Ectodermal cell (in vitro differentiated cells): ENCODE measurements around the gene CD52.
A peak's percentile ranks its signal among the peaks of the same experiment; 100 is the strongest.

Source experiments
- H3K27ac ChIP-seq: 2 replicates; pipeline ENCODE4 v1.7.0; 2013; ENCODE audit warnings: mild to moderate bottlenecking, low read depth, low read length; ENCODE audit not compliant: insufficient read depth, poor library complexity, severe bottlenecking
- H3K27me3 ChIP-seq: 2 replicates; pipeline ENCODE4 v1.7.0; 2013; ENCODE audit warnings: mild to moderate bottlenecking, low read length; ENCODE audit not compliant: insufficient read depth, control insufficient read depth, poor library complexity, severe bottlenecking
- H3K36me3 ChIP-seq: one replicate; pipeline ENCODE4 v1.7.0; 2013; ENCODE audit warnings: low read length; ENCODE audit not compliant: control insufficient read depth, insufficient read depth
- H3K4me1 ChIP-seq: one replicate; pipeline ENCODE4 v1.7.0; 2013; ENCODE audit warnings: low read length; ENCODE audit not compliant: control insufficient read depth, insufficient read depth
- H3K4me3 ChIP-seq: 2 replicates; pipeline ENCODE4 v1.7.0; 2013; ENCODE audit warnings: low read depth, low read length, control low read depth; ENCODE audit not compliant: insufficient read depth
- H3K9me3 ChIP-seq: 2 replicates; pipeline ENCODE4 v1.7.0; 2013; ENCODE audit warnings: mild to moderate bottlenecking, low read length, moderate library complexity; ENCODE audit not compliant: control insufficient read depth
- WGBS, 2 experiments: methylation state at CpG; one replicate each; pipeline ENCODE4 v1.1.7; 2013; ENCODE audit warnings: missing lambda C conversion rate in 2 of 2; 5-methylcytosine and 5-hydroxymethylcytosine counted together

The CD52 gene

GRCh38 chr1:26354972-26355371 lies 37.2 kb downstream of the CD52 start:
- peaks cover 29% of the 10 kb centered on the region for H3K4me1 ChIP-seq
- WGBS, 2 experiments = 92 to 94% methylated on average over 9 of the region's 9 CpGs
- no peaks in the 10 kb centered on the region for H3K36me3 ChIP-seq
- H3K4me3 ChIP-seq = no peak overlapping the region
- H3K9me3 ChIP-seq = no peaks in the 10 kb centered on the region
- H3K27me3 ChIP-seq = peaks cover 16% of the 10 kb centered on the region
- H3K27ac ChIP-seq = no peak overlapping the region

GRCh38 chr1:26356106-26356505 lies 38.3 kb downstream of the CD52 start:
- no peaks in the 10 kb centered on the region for H3K36me3 ChIP-seq
- H3K9me3 ChIP-seq = no peaks in the 10 kb centered on the region
- WGBS, 2 experiments = 94 to 97% methylated on average over 5 of the region's 5 CpGs
- peaks cover 27% of the 10 kb centered on the region for H3K4me1 ChIP-seq
- H3K4me3 ChIP-seq = no peak overlapping the region
- H3K27me3 ChIP-seq = peaks cover 27% of the 10 kb centered on the region
- no peak overlapping the region for H3K27ac ChIP-seq

- 80 to 85% methylated on average over 10 of the region's 10 CpGs for WGBS, 2 experiments
- Histone ChIP-seq H3K36me3 (no peaks in the 10 kb centered on the region), H3K9me3 (no peaks in the 10 kb centered on the region), H3K27ac (no peak overlapping the region), H3K4me3 (no peak overlapping the region), H3K4me1 (peaks cover 16% of the 10 kb centered on the region), H3K27me3 (peaks cover 38% of the 10 kb centered on the region)
Measured at GRCh38 chr1:26357121-26357602, 39.4 kb downstream of the CD52 start.

- 69 to 71% methylated on average over 15 of the region's 15 CpGs for WGBS, 2 experiments
- Histone ChIP-seq H3K27ac (no peak overlapping the region), H3K4me3 (no peak overlapping the region), H3K36me3 (no peaks in the 10 kb centered on the region), H3K4me1 (peaks cover 15% of the 10 kb centered on the region), H3K9me3 (no peaks in the 10 kb centered on the region), H3K27me3 (peaks cover 46% of the 10 kb centered on the region)
Measured at GRCh38 chr1:26358411-26359384, 40.9 kb downstream of the CD52 start.

GRCh38 chr1:26359981-26360806 lies 42.4 kb downstream of the CD52 start:
- H3K27ac ChIP-seq = no peak overlapping the region
- H3K27me3 ChIP-seq = peaks cover 46% of the 10 kb centered on the region
- peak overlapping the region; percentile 48 for H3K4me3 ChIP-seq
- H3K4me1 ChIP-seq = peaks cover 15% of the 10 kb centered on the region
- H3K36me3 ChIP-seq = no peaks in the 10 kb centered on the region
- H3K9me3 ChIP-seq = no peaks in the 10 kb centered on the region
- WGBS, 2 experiments = 5% methylated on average over 67 of the region's 67 CpGs

GRCh38 chr1:26360807-26361604 lies 43.2 kb downstream of the CD52 start:
- Histone ChIP-seq H3K36me3 (no peaks in the 10 kb centered on the region), H3K9me3 (no peaks in the 10 kb centered on the region), H3K27ac (no peak overlapping the region), H3K27me3 (peaks cover 46% of the 10 kb centered on the region), H3K4me1 (peaks cover 15% of the 10 kb centered on the region), H3K4me3 (peak overlapping the region; percentile 48)
- 81% methylated on average over 27 of the region's 27 CpGs for WGBS, 2 experiments

- Histone ChIP-seq H3K36me3 (no peaks in the 10 kb centered on the region), H3K4me1 (peaks cover 11% of the 10 kb centered on the region), H3K27ac (no peak overlapping the region), H3K4me3 (no peak overlapping the region), H3K9me3 (no peaks in the 10 kb centered on the region), H3K27me3 (peaks cover 46% of the 10 kb centered on the region)
- WGBS, 2 experiments = 91% methylated on average over 12 of the region's 12 CpGs
Measured at GRCh38 chr1:26361605-26362122, 43.9 kb downstream of the CD52 start.

GRCh38 chr1:26362331-26362730 lies 44.6 kb downstream of the CD52 start:
- WGBS, 2 experiments = 95 to 96% methylated on average over 3 of the region's 3 CpGs
- Histone ChIP-seq H3K9me3 (no peaks in the 10 kb centered on the region), H3K27me3 (peaks cover 46% of the 10 kb centered on the region), H3K4me3 (no peak overlapping the region), H3K36me3 (no peaks in the 10 kb centered on the region), H3K27ac (no peak overlapping the region), H3K4me1 (peaks cover 6% of the 10 kb centered on the region)

- Histone ChIP-seq H3K9me3 (no peaks in the 10 kb centered on the region), H3K27ac (no peak overlapping the region), H3K36me3 (no peaks in the 10 kb centered on the region), H3K4me3 (no peak overlapping the region), H3K27me3 (peaks cover 42% of the 10 kb centered on the region), H3K4me1 (peaks cover 6% of the 10 kb centered on the region)
- WGBS, 2 experiments = 43 to 45% methylated on average over 26 of the region's 26 CpGs
Measured at GRCh38 chr1:26363549-26364448, 46.0 kb downstream of the CD52 start.
